Type B pancreatic cell (in vitro differentiated cells): ENCODE data around the gene GPC5. TPM values are rescaled to one million over a fixed set of nuclear protein-coding genes. Genes with fewer than 3 reads are reported as not detected.
"Not testable (repeated sequence)": the region's sequence is repeated elsewhere in the genome, so short reads cannot be mapped to it uniquely, and the experiment has no call there.

Experiments used
- DNase-seq: peaks from one replicate; pipeline ENCODE4 v3.0.0; 2021; ENCODE audit warnings: mixed read lengths; ENCODE audit not compliant: unreplicated experiment; ENCODE audit errors: extremely low spot score
- H3K27ac Mint-ChIP-seq: 2 replicates; pipeline ENCODE4 v1.8.0; 2021; ENCODE audit warnings: mild to moderate bottlenecking, mixed read lengths
- H3K27me3 Mint-ChIP-seq: 2 replicates; pipeline ENCODE4 v1.8.0; 2021; ENCODE audit warnings: mixed read lengths
- H3K36me3 Mint-ChIP-seq: 2 replicates; pipeline ENCODE4 v1.8.0; 2021; ENCODE audit warnings: mixed read lengths
- H3K4me1 Mint-ChIP-seq: one replicate; pipeline ENCODE4 v1.8.0; 2021; ENCODE audit warnings: mixed read lengths; ENCODE audit not compliant: unreplicated experiment
- H3K4me3 Mint-ChIP-seq: 2 replicates; pipeline ENCODE4 v1.8.0; 2021; ENCODE audit warnings: mild to moderate bottlenecking, mixed read lengths
- H3K9me3 Mint-ChIP-seq: 2 replicates; pipeline ENCODE4 v1.8.0; 2021; ENCODE audit warnings: mixed read lengths
- CTCF ChIP-seq: fragments of 200-600 bp; sonication (generic); conservative IDR thresholded peaks from 2 replicates; pipeline ENCODE4 v1.5.0; 2021; ENCODE audit warnings: antibody characterized with exemption, mild to moderate bottlenecking
- total RNA-seq: library from RNA; stranded (reverse); gene quantifications from 2 replicates; pipeline ENCODE4 v1.2.1, GENCODE V29; 2021; ENCODE audit warnings: low replicate concordance

Gene GPC5
- total RNA-seq, 1 donor from 2014 or later = 2.8 TPM

- Mint-ChIP-seq H3K9me3 (no peaks in the 10 kb centered on the region), H3K4me1 (no peaks in the 10 kb centered on the region), H3K36me3 (no peaks in the 10 kb centered on the region), H3K27me3 (no peaks in the 10 kb centered on the region), H3K27ac (no peak overlapping the region), H3K4me3 (no peak overlapping the region)
- no peak for DNase-seq
- no peak for TF ChIP-seq CTCF
Measured at GRCh38 chr13:91667486-91667885, 269.1 kb downstream of the GPC5 start.

- H3K4me3 Mint-ChIP-seq = no peak overlapping the region
- TF ChIP-seq CTCF = no peak
- H3K27me3 Mint-ChIP-seq = no peaks in the 10 kb centered on the region
- no peaks in the 10 kb centered on the region for H3K9me3 Mint-ChIP-seq
- no peaks in the 10 kb centered on the region for H3K36me3 Mint-ChIP-seq
- DNase-seq = no peak
- no peak overlapping the region for H3K27ac Mint-ChIP-seq
- no peaks in the 10 kb centered on the region for H3K4me1 Mint-ChIP-seq
Measured at GRCh38 chr13:91668866-91669495, 270.6 kb downstream of the GPC5 start.

GRCh38 chr13:91674347-91674746, 275.9 kb downstream of the GPC5 start:
- DNase-seq, H3K36me3 Mint-ChIP-seq, H3K9me3 Mint-ChIP-seq, H3K27ac Mint-ChIP-seq, H3K4me3 Mint-ChIP-seq, H3K4me1 Mint-ChIP-seq, H3K27me3 Mint-ChIP-seq: not testable (repeated sequence)

GRCh38 chr13:91684746-91685145, 286.3 kb downstream of the GPC5 start:
- Mint-ChIP-seq H3K36me3 (no peaks in the 10 kb centered on the region), H3K27ac (no peak overlapping the region), H3K9me3 (no peaks in the 10 kb centered on the region), H3K4me1 (no peaks in the 10 kb centered on the region), H3K4me3 (no peak overlapping the region), H3K27me3 (no peaks in the 10 kb centered on the region)
- DNase-seq = no peak
- no peak for TF ChIP-seq CTCF

GRCh38 chr13:91690944-91691343, 292.5 kb downstream of the GPC5 start:
- Mint-ChIP-seq H3K36me3 (no peaks in the 10 kb centered on the region), H3K4me3 (no peak overlapping the region), H3K27me3 (no peaks in the 10 kb centered on the region), H3K4me1 (no peaks in the 10 kb centered on the region), H3K9me3 (no peaks in the 10 kb centered on the region), H3K27ac (no peak overlapping the region)
- no peak for DNase-seq
- no peak for TF ChIP-seq CTCF

GRCh38 chr13:91693466-91693865, 295.0 kb downstream of the GPC5 start:
- Mint-ChIP-seq H3K36me3 (no peaks in the 10 kb centered on the region), H3K27ac (no peak overlapping the region), H3K27me3 (no peaks in the 10 kb centered on the region), H3K4me1 (no peaks in the 10 kb centered on the region), H3K4me3 (no peak overlapping the region), H3K9me3 (no peaks in the 10 kb centered on the region)
- no peak for TF ChIP-seq CTCF
- no peak for DNase-seq
